Stimulated activated CD8-positive, alpha-beta memory T cell treated with anti-CD3 and anti-CD28 coated beads, Interleukin-15, amount 100 ng/mL, for 4 hours (primary cell): ENCODE results near the gene IGF2BP2.

Source experiments
- DNase-seq, 2 donors: peaks; one replicate each; pipeline ENCODE4 v3.0.0-alpha.2; 2020; ENCODE audit warnings: low read depth in 2 of 2

The IGF2BP2 gene

DNA sequence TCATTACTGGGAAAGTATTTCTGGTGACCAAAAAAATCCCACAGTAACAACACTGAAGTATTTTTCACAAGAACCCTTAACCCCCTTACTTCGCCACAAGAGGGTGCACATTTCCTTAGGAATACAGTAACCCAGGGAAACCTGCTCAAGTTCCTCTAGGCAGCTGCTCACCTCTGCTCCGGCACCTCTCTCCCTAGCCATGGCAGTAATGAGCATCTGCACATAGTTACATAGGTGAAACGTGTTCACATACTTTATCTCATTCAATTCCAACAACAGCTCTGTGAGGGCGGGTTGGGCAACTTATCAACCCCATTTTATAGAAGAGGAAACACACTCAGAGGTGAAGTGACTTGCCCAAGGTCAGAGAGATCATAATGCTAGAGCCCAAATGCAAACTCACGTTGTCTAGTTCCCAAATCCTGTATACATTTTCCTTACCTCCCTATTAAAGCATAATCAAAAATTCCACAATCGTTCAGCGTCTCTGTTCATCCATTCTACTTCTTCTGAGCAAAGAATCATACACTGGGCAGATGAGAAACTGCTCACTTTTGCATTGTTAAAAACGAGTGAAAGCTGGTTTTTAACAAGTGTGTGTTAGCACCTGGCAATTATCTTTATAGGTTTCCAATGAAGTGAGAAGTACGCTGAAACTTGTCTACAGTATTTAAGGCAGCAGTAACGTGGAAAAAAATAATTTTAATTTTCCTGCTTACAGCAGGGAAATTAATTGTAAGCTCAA, 90.7 kb downstream of the IGF2BP2 start:
- no peak for DNase-seq

DNA sequence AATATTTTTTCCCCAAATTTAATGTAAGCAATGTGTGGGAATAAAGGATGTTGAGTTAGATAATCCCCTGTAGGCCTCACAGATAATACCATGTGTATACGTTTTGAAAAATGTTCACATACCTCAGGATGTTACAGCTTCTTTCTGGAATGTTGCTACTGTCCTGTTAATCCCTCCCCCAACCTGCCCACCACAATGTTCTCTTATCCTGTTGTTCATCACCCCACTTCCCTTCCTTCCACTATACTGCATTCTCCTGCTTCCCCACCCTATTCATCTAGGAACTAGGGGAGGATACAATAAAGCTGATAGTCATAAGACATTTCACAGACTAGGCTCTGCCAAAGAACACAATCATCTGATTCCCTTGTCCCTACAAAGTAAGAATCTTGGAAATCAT, 92.1 kb downstream of the IGF2BP2 start:
- no peak for DNase-seq

DNA sequence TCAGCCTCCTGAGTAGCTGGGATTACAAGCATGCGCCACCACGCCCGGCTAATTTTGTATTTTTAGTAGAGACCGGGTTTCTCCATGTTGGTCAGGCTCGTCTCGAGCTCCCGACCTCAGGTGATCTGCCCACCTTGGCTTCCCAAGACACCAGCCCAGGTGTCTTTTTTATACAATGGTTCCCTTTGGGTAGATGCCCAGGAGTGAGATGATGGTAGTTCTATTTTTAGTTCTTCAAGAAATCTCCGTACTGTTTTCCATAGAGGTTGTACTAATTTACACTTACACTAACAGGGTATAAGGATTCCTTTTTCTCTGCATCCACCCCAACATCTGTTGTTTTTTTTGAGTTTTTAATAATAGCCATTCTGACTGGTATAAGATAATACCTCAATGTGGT, 94.3 kb downstream of the IGF2BP2 start:
- DNase-seq, result no peak

DNA sequence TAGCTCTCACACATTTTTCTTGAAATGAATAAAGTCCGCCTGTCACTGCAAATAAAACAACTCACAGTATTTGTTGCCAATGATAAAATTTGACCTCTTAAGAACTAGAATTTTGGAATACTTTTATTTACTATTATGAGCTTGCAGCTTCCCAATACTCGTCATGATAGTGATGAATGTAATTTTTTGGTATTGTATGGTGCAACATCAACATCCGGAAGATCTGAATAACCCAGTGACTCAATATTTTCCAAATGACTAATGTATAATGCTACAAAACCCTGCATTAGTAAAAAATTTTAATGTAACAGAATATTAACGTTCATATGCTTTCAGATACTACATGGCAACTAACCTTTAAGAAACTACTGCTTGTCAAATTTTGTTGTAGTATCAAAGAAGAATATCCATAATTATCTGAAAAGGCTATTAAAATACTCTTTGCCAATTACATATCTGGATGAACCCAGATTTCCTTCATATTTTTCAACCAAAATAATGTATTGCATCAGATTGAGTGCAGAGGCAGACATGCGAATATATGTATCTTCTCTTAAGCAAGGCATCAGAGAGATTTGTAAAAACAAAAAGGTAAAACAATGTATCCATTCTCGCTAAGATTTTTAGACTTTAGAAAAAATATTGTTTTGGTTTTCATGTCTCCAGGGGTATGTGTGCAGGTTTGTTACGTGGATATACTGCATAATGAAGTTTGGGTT, 95.3 kb downstream of the IGF2BP2 start:
- DNase-seq, result no peak

DNA sequence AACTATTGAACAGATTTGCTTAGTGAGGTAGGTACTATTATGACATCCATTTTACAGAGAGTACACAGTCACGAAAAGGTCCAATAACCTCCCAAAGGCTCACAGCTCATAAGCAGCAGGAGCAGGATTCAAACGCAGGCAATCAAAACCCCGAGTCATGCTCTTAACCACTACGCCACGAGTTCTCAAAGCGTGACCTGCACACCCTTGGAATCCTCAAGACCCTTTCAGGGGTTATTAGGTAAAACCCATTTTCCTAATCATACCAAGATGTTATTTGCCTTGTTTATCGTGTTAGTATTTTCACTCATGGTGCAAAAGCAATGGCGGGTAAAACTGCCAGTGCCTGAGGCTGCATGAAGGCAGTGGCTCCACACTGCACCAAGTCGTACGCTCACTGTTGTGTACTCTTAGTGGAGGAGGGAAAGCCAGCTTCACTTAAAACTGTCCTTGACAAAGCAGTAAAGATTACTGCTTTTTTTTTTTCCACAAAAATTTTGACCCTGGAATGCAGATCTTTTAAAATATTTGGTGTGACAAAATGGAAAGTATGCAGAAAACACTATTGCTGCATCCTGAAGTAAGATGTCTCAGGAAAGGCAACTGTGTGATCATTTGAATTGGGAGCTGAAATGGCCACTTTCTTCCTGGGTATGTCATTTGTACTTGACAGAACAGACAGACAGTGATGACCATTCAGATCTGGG, 96.1 kb downstream of the IGF2BP2 start:
- DNase-seq, result no peak

DNA sequence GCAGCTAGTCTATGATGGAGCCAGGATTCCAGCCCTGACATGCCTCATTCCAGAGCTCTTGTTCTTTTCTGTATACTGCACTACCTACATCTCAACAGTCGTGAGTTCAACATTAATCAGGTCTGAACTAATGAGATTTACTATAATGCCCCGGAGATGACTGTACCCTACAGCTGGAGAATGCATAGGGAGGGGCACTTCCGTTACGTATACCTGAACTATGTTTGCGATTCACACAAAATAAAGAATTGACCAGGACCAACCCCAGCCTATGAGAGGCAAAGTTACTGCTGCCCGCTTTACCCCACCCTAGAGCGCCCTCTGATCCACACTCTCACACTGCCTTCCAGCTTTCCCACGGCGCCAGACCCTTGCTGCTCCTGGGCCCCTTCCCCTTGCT, 97.0 kb downstream of the IGF2BP2 start:
- no peak for DNase-seq

DNA sequence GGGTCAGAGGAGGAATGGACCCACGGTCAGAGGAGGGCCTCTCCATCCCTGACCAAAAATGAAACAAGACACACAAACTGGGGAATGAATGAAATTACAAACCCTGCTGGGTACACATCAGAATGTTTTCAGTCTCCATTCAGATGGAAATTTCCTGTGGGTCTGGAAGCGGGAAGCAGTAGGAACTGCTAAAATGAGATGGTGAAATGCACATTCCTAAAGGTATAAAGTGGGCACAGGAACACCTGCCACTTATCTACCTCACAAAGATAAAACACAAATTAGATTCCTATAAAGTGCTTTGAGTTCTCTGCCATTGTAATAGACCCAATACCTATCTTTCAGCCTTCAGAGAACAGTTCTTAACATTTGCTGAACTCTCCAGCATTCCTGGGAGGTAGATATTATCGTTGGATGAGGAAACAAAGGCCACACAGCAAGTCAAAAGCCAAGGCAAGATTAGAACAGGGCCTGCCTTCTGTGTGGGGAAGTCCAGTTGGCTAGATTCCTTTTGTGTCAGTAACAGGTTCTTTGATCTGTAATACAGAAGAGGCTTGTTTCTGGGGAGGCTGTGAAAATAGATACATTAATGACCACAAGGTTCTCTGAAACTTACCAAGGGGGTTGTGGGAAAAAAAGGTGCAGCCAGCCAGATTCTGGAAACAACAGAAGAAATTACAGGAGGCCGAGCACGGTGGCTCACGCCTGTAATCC, 98.4 kb downstream of the IGF2BP2 start:
- no peak for DNase-seq

DNA sequence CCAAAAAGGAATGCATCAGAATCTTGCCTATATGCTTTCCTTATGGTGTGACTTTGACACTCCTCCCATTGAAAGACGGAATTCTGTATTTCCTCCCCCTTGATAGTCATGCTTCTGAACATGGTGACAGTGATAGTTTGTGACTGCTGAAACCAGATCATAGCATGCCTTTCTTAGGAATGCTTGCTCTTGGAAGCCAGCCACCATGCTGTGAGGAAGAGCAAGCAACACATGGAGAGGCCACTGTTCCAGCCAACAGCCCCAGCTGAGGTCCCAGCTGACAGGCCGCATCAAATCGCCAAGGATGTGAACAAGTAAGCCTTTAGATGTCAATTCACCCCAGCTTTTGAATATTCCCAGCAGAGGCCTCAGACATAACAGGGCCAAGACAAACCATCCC, 100.1 kb downstream of the IGF2BP2 start:
- DNase-seq, result no peak

DNA sequence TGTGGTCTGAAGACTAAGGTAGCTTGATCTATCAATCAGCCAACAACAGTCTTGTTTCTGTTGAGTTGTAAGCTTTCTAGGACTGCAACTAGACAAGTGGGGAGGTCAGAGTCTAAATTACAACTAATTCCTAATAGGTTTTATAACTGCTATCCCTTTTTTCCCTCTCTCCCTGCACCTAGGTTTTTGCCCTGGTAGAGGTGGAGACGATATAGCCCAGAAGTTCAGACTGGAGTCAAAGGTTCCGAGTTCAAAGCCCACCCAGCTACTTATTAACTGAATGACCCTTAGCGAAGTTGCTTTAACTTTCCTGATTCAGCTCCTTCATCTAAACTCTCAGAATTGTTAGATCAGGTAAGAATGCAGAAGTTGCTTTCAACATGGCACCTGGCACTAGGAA, 100.6 kb downstream of the IGF2BP2 start:
- DNase-seq, result no peak

DNA sequence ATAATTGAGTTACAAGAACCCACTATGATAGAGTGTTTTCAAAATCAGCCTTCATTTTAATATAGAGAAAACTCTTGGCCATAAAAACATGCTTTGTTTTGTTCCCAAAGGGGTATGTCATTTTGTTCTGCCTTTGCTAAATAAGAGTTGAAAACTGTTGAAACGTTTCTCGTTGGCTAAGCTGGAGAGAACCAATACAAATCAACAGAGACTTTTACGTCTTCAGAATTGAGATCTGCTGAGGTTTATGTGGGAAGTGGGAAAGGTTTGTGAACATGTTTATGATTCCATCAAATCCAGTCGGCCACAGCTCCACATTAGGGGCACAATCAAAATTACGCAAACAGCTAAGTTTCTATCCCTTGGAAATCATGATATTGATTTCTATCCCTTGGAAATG, 102.0 kb downstream of the IGF2BP2 start:
- no peak for DNase-seq

DNA sequence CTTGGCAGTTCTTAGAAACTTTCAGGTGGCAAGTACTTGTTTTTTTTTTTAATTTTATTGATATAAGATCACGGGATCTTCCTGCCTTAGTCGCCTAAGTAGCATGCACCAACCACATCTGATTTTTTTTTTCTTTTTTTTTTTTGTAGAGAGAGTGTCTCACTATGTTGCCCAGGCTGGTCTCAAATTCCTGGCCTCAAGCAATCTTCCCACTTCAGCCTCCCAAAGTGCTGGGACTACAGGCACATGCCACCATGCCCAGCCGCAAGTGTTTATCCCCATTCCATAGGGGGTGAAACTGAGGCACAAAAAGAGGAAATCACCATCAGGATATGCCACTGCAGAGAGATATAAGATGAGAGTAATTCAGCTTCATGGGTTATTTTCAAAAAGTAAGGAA, 102.9 kb downstream of the IGF2BP2 start:
- no peak for DNase-seq

DNA sequence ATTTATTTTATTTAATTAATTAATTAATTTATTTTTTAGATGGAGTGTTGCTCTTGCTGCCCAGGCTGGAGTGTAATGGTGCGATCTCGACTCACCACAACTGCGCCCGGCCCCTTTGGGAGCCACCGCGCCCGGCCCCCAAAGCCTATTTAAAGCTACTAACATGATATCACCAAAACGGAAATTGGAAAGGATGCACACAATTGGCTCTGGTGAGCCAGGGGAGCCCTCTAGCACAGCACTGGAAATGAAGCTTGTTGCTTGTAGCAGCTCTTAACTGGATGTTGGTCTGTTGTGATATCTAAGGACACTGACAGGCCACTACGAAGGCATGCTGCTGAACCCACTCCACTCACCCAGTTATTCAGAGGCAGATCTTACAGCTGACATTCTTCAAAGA, 104.5 kb downstream of the IGF2BP2 start:
- DNase-seq, result no peak

DNA sequence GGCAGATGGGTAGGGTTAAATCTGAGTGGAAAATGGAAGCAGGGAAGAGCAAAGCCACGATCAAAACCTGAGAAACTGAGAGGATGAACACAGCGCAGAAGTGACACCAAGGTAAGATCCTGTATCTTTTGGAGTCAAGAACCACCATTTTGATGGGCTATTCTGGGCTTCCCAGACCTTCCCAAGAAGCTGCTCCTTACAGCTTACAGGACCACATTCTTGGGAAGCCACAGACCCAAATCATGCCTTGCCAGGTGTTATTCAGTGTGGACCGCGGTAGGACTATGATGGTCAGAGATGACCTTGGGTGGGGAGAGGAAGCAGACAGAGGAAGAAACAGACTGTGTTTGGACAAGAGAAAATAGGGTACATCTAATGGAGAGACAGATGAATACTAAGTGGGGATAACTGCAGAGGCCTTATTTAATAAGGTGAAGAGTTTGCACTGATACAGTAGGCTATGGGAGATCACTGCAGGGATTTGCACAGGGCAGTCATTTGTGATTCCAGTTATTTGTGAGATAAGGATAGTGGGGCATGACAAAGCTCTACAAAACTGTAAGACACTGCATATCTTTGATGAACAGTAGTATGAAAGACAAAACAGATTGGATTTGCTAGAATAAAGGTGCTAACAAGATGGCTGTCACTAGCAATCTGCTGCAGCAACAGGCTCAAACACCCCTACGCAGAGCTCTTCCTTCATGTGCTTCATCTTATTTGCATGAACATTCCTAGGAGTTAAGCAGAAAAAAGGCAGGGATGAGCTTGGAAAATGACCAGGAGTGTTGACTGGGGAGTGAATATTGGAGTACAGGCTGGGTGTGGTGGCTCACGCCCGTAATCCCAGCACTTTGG, 105.9 kb downstream of the IGF2BP2 start:
- DNase-seq, result no peak

DNA sequence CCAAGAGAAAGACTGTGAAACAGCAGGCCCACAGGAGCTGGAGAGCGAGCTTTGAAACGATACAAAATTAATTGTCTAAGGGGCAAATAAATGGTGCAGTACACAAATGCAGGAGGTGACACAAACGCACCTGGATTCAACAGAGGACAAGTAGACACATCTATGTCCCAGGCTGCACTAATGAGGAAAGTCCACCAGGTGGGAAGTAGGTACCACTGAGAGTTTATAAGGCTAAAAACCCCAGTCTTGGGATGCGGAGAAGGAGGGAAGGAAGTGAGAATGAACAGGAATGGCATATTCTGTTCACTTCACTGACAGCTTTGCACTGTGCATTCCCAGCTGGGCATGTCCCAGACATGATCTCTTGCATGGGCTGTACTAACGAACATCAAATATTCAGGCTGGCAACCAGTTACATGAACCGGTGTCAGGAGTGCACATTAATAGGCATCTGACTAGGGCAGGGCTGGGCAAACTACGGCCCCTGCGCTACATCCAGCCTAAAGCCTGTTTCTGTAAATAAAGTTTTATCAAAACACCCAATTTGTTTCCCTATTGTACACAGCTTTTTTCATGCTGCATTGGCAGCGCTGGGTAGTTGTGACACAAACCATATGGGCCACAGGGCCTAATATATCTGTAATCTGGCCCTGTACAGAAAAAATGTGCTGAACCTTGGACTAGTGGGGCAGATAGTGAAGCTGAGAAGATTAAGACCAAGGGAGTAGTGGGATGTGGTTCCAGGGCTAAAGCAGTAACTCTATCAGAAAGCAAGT, 107.0 kb downstream of the IGF2BP2 start:
- no peak for DNase-seq

DNA sequence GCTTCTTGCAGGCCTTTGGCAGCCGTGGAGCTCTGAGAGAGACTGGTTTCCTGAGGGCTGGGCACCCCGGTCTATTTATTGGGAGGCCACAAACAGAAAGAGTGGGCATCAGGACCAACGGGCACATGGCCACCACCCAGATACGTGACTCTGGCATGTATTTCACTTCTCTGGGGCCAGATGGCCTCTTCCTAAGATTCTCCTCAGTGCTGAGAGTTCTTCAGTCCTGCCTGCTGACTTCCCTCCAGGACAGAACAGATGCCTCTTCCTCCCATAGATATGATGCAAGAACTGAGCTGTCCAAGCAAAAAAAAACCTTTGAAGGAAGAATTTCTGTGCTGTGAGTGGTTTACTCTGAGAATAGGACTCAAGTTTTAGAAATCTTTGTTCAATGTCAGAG, 107.7 kb downstream of the IGF2BP2 start:
- DNase-seq, result no peak

DNA sequence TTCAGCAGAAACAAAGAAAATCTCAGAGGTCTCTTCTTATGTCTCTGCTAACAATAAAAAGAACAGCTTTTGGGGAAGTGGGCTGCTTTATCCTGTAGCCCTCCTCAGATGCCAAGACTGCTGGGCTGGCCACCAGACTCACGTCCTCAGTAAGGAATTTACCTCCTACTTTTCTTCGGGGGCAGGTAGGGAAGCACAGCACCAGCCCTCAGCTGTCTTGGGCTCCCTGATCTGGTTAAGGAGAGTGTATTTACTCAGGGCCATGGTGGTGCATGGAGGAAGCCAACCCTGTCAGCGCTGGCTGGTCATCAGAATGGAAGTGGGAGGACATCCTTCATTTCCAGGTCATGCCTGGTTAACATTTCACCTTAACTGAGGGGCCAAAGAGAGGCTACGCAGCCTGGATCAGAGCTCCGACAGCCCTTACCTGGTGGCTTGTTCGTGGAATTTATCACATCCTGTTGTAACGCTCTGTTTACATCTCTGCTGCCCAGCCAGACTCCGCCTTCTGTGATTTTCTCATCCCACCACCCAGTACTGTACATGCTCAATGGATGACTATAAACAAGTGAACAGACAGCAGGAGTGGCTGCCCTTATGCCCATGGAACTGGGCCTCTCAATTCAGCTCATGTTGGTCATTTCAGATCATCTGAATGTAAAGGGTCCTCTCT, 108.3 kb downstream of the IGF2BP2 start:
- no peak for DNase-seq

DNA sequence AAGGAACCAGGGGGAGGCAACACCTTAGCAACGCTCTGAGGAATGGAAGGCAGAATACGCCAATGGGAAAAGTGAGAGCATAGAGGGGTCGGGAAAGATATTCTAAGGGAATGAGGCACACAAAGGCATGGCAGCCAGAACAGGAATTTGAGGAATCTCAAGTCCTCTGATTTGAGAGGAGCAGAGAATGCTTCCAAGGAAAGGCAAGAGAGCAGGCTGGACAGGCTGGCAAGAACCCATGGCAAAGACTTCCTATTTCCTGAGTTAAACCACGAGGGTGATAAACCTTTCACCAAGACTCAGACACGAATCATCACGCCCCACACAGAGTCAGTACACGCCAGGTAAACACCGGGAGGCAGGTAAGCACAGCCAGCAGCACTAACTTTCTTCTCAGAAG, 109.8 kb downstream of the IGF2BP2 start:
- no peak for DNase-seq

DNA sequence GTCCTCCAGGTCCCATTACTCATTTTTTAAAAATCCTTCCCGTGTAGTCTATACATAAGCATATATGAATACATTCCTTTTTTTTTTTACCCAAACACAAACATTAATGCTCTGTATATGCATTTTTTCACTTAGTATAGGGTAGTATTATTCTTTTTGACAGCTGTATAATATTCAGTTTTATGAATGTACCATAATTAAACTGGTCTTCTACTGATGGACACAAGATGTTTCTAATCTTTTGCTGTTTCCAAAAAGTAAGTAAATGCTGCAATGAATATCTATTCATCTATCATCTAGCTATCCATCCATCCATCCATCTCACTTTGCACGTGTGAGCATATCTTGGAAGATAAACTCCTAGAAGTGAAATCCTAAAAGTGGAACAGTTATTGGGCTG, 110.8 kb downstream of the IGF2BP2 start:
- DNase-seq, result no peak

DNA sequence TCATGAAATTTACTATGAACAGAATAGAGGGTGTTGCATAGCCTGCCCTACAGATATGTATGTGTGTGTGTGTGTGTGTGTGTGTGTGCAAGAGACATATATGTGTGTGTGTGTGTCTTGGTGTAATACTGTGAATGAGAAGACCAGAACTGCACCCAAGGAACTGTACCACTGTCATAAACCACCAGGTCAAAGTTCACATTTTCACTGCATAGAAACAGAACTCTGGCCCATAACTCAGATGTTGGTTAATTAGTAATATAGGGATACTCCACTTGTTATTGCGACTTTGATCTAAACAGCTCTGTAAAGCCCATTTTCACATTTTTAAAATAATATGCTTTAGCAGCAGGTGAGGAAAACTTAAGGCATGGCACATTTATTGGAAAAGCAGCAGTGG, 111.8 kb downstream of the IGF2BP2 start:
- no peak for DNase-seq

DNA sequence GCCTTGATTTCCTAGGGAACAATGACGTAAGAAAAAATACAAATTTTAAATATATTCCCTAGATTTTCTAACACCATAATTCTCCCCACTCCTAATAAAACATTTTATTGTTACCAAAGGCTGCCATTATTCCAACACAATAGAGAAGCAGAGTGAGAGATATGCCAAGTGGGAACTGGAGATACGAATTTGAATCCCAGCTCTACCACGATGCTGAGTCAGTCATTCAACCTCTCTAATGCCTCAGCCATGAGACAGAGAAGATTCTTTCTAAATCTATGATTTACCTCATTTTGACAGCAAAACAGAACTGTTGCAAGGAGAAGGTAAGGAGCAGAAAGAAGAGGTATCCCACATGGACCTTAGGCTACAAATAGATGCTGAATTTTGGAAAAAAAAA, 112.5 kb downstream of the IGF2BP2 start:
- DNase-seq, result no peak
